ENCODE results near the gene MAPK6.
"Not testable (repeated sequence)": the region's sequence is repeated elsewhere in the genome, so short reads cannot be mapped to it uniquely, and the experiment has no call there.

The MAPK6 gene

GRCh38 chr15:52018693-52019393 lies at the start of gene MAPK6:
MAPK6 (plus strand) TSS chr15:52019219; CDS start chr15:52046461, 27,242 bp downstream.
- peak; percentile 83 to 92 (median 86) for DNase-seq

- DNase-seq: no peak
Measured at GRCh38 chr15:51969728-51970127, 49.3 kb upstream of the MAPK6 start.

GRCh38 chr15:51970132-51970817 lies 48.7 kb upstream of the MAPK6 start:
- DNase-seq: no peak

- no peak for DNase-seq
Measured at GRCh38 chr15:51971032-51971374, 48.0 kb upstream of the MAPK6 start.

GRCh38 chr15:51971375-51972133 lies 47.5 kb upstream of the MAPK6 start, which contains the start of gene LEO1:
LEO1 (minus strand) TSS chr15:51971778; CDS start chr15:51971745, 33 bp downstream.
- DNase-seq: peak; percentile 51 to 75 (median 61)

GRCh38 chr15:51973220-51973619 lies 45.8 kb upstream of the MAPK6 start:
- no peak for DNase-seq

- DNase-seq: no peak
Measured at GRCh38 chr15:51973775-51974174, 45.2 kb upstream of the MAPK6 start.

GRCh38 chr15:51982013-51982769 lies 36.8 kb upstream of the MAPK6 start:
- DNase-seq: no peak

- no peak for DNase-seq
Measured at GRCh38 chr15:51982770-51983103, 36.3 kb upstream of the MAPK6 start.

- DNase-seq: no peak
Measured at GRCh38 chr15:51991141-51991540, 27.9 kb upstream of the MAPK6 start.

- no peak for DNase-seq
Measured at GRCh38 chr15:51992953-51993352, 26.1 kb upstream of the MAPK6 start.

- no peak for DNase-seq
Measured at GRCh38 chr15:52002351-52002750, 16.7 kb upstream of the MAPK6 start.

- not testable (repeated sequence) for DNase-seq
Measured at GRCh38 chr15:52003089-52003488, 15.9 kb upstream of the MAPK6 start.

GRCh38 chr15:52003710-52004109 lies 15.3 kb upstream of the MAPK6 start:
- DNase-seq: no peak

- DNase-seq: no peak
Measured at GRCh38 chr15:52004806-52005205, 14.2 kb upstream of the MAPK6 start.

GRCh38 chr15:52005748-52006701 lies 13.0 kb upstream of the MAPK6 start:
- DNase-seq: no peak

- no peak for DNase-seq
Measured at GRCh38 chr15:52006702-52007340, 12.2 kb upstream of the MAPK6 start.

GRCh38 chr15:52008359-52008697 lies 10.7 kb upstream of the MAPK6 start:
- DNase-seq: no peak

- no peak for DNase-seq
Measured at GRCh38 chr15:52008698-52009434, 10.2 kb upstream of the MAPK6 start.

All from activated naive CD4-positive, alpha-beta T cell (primary cell).